GM12878 (cell line): Measurements from ENCODE around the gene MYCBPAP. TPM values are rescaled to one million over a fixed set of nuclear protein-coding genes. Genes with fewer than 3 reads are reported as not detected.

ENCODE experiments used
- ATAC-seq: fragments of 200-7000 bp; cut with Tn5 transposase; 3 replicates; pipeline ENCODE4 v1.9.1; 2020; ENCODE audit warnings: mild to moderate bottlenecking, moderate library complexity
- BruUV-seq: library from RNA; stranded (reverse); fragments of 400-500 nt; replicated peaks from 2 replicates; lab custom pipeline; 2021; lab: Mats Ljungman, UMichigan
- CTCF ChIA-PET: fragments of 300-600 bp; sonication (Branson Sonifier 250); formaldehyde crosslinking; extraction: SDS; loops from one replicate; lab custom pipeline; 2021; ENCODE audit warnings: inconsistent platforms; lab: Yijun Ruan, JAX
- POLR2A ChIA-PET: fragments of 350-600 bp; formaldehyde crosslinking; extraction: SDS; loops from one replicate; lab custom pipeline; 2021; ENCODE audit warnings: inconsistent platforms; lab: Charles Lee
- RAD21 ChIA-PET: fragments of 300-600 bp; sonication (Branson Sonifier 250); formaldehyde crosslinking; loops from one replicate; lab custom pipeline; 2023; ENCODE audit warnings: antibody characterized with exemption; ENCODE audit not compliant: unreplicated experiment; lab: Charles Lee
- SMC1A ChIA-PET: fragments of 300-600 bp; sonication (Branson Sonifier 250); formaldehyde crosslinking; loops from one replicate; lab custom pipeline; 2023; ENCODE audit not compliant: unreplicated experiment, uncharacterized antibody; lab: Charles Lee
- DNase-seq: peaks from one replicate; pipeline ENCODE4 v3.0.0-alpha.2; 2011; ENCODE audit warnings: low read depth, low spot score
- FAIRE-seq: peaks from 3 replicates; lab custom pipeline; 2011; peaks lifted over from hg19 to GRCh38; lab: Jason Lieb, UNC
- H2AFZ ChIP-seq: 2 replicates; pipeline ENCODE4 v1.6.0; 2011; ENCODE audit warnings: low read depth, low read length, control low read depth; ENCODE audit not compliant: control insufficient read depth
- H3K27ac ChIP-seq: 2 replicates; pipeline ENCODE4 v1.5.1; 2011; ENCODE audit warnings: control low read depth; ENCODE audit not compliant: control insufficient read depth, insufficient read depth
- H3K27me3 ChIP-seq, 2 experiments: replicated peaks in 1 of 2; 2 replicates each; pipeline versions ENCODE4 v1.6.0 to v1.6.1; 2011; ENCODE audit warnings: low read length in 1 of 2; ENCODE audit not compliant: control insufficient read depth in 2 of 2, insufficient read depth in 2 of 2
- H3K36me3 ChIP-seq, 2 experiments: 2 replicates each; pipeline ENCODE4 v1.5.1; 2011; ENCODE audit warnings: low read length in 1 of 2; ENCODE audit not compliant: control insufficient read depth in 2 of 2, insufficient read depth in 2 of 2
- H3K4me1 ChIP-seq: 2 replicates; pipeline ENCODE4 v1.6.1; 2011; ENCODE audit warnings: mild to moderate bottlenecking, low read length, moderate library complexity, mixed read lengths; ENCODE audit not compliant: control insufficient read depth, insufficient read depth
- H3K4me2 ChIP-seq: 2 replicates; pipeline ENCODE4 v1.6.0; 2011; ENCODE audit warnings: control low read depth; ENCODE audit not compliant: control insufficient read depth, insufficient read depth
- H3K4me3 ChIP-seq: fragments of 200-600 bp; sonication (generic); 2 replicates; pipeline ENCODE4 v1.5.1; 2016
- H3K79me2 ChIP-seq: 2 replicates; pipeline ENCODE4 v1.6.0; 2011; ENCODE audit warnings: low read length; ENCODE audit not compliant: control insufficient read depth, insufficient read depth
- H3K9ac ChIP-seq: 2 replicates; pipeline ENCODE4 v1.8.0; 2011; ENCODE audit warnings: low read length, control low read depth, mixed read lengths; ENCODE audit not compliant: control insufficient read depth, insufficient read depth
- H3K9me3 ChIP-seq: replicated peaks from 3 replicates; pipeline ENCODE4 v1.5.1; 2011; ENCODE audit warnings: mild to moderate bottlenecking, low read length; ENCODE audit not compliant: control insufficient read depth, insufficient read depth
- H4K20me1 ChIP-seq: 2 replicates; pipeline ENCODE4 v1.6.0; 2011; ENCODE audit not compliant: control insufficient read depth, insufficient read depth
- ATF3 ChIP-seq: IDR thresholded peaks from 2 replicates; pipeline ENCODE4 v1.6.1; 2011; ENCODE audit warnings: low read depth, mild to moderate bottlenecking, low read length, moderate library complexity, borderline replicate concordance; ENCODE audit errors: extremely low read depth
- CHD4 ChIP-seq: fragments of 200-600 bp; sonication (generic); IDR thresholded peaks from 2 replicates; pipeline ENCODE4 v1.6.1; 2016; ENCODE audit warnings: mild to moderate bottlenecking
- DPF2 ChIP-seq: fragments of 450-650 bp; IDR thresholded peaks from 2 replicates; pipeline ENCODE4 v1.6.1; 2017; ENCODE audit warnings: mild to moderate bottlenecking
- EED ChIP-seq: sonication (generic); IDR thresholded peaks from 2 replicates; pipeline ENCODE4 v1.6.1; 2016; ENCODE audit warnings: antibody characterized with exemption, low read depth
- EP300 ChIP-seq, 2 experiments: fragments of 150-350 bp in 1 of 2; IDR thresholded peaks; 2 replicates each; pipeline ENCODE4 v1.6.1; 2011 to 2012; ENCODE audit warnings: low read depth in 2 of 2, low read length in 2 of 2, borderline replicate concordance in 1 of 2, improper control_type of control experiment in 1 of 2, inconsistent platforms in 1 of 2; ENCODE audit not compliant: control insufficient read depth in 1 of 2
- FOXK2 ChIP-seq: fragments of 450-650 bp; IDR thresholded peaks from 2 replicates; pipeline ENCODE4 v1.6.1; 2017; ENCODE audit warnings: mild to moderate bottlenecking, moderate library complexity
- KAT2A ChIP-seq: conservative IDR thresholded peaks from 2 replicates; pipeline ENCODE4 v1.6.1; 2011; ENCODE audit warnings: low read depth, low read length; ENCODE audit not compliant: control insufficient read depth
- NFXL1 ChIP-seq: fragments of 450-650 bp; IDR thresholded peaks from 2 replicates; pipeline ENCODE4 v1.6.1; 2017; ENCODE audit warnings: antibody characterized with exemption, mild to moderate bottlenecking, borderline replicate concordance
- SMC3 ChIP-seq: IDR thresholded peaks from 2 replicates; pipeline ENCODE4 v1.6.1; 2011; ENCODE audit warnings: low read length, improper control_type of control experiment, borderline replicate concordance
- SREBF1 ChIP-seq: IDR thresholded peaks from 2 replicates; pipeline ENCODE4 v1.6.1; 2012; ENCODE audit warnings: mild to moderate bottlenecking, low read length
- SREBF2 ChIP-seq: IDR thresholded peaks from 2 replicates; pipeline ENCODE4 v1.6.1; 2012; ENCODE audit warnings: mild to moderate bottlenecking, low read length
- STAT1 ChIP-seq: fragments of 450-650 bp; conservative IDR thresholded peaks from 2 replicates; pipeline ENCODE4 v1.6.1; 2014; ENCODE audit warnings: antibody characterized with exemption, mild to moderate bottlenecking
- STAT3 ChIP-seq: IDR thresholded peaks from 2 replicates; pipeline ENCODE4 v1.6.1; 2011; ENCODE audit warnings: low read depth, low read length, improper control_type of control experiment
- ZNF207 ChIP-seq: fragments of 450-650 bp; IDR thresholded peaks from 2 replicates; pipeline ENCODE4 v1.6.1; 2014; ENCODE audit warnings: antibody characterized with exemption, mild to moderate bottlenecking, borderline replicate concordance
- WGBS: methylation state at CpG from one replicate; pipeline ENCODE4 v1.1.6; 2016; ENCODE audit warnings: low lambda C conversion rate; ENCODE audit not compliant: insufficient replicate concordance, insufficient coverage; ENCODE audit errors: missing lambda C conversion rate; 5-methylcytosine and 5-hydroxymethylcytosine counted together
- in situ Hi-C: fragments of 300-500 bp; cut with MboI; formaldehyde crosslinking; loops from 9 replicates; pipeline ENCODE4 v1.14.3; 2018; ENCODE audit warnings: mixed read lengths
- intact Hi-C: fragments of 100-400 bp; cut with micrococcal nuclease; formaldehyde crosslinking; loops from one replicate; pipeline ENCODE4 v1.14.2; 2022; ENCODE audit not compliant: unreplicated experiment
- polyA plus RNA-seq, 11 experiments: library from polyadenylated mRNA; depleted of rRNA in 4 of 11; unstranded in 6 of 11; stranded (reverse) in 5 of 11; fragments of >200 nt; fragmentation: Nextera tagmentation in 4 of 11; fragmentation: Illumina TruSeq in 1 of 11; extraction: Ambion mirVana in 4 of 11; extraction: Trizol in 1 of 11; gene quantifications; 1 replicate in 1 of 11; 2 replicates in 10 of 11; pipeline versions ENCODE4 v1.2.1 to v1.2.3, GENCODE V29; 2011 to 2016; ENCODE audit warnings: inconsistent platforms in 2 of 11, missing spikeins in 2 of 11, low read depth in 1 of 11
- total RNA-seq, 4 experiments: library from RNA; depleted of rRNA in 3 of 4; stranded (reverse); fragments of >200 nt in 3 of 4; fragmentation: Illumina TruSeq in 1 of 4; extraction: Trizol in 1 of 4; gene quantifications; 2 replicates each; pipeline versions ENCODE4 v1.2.1 to v1.2.3, GENCODE V29; 2013 to 2021
- TF ChIP-seq, protein P1 (sequence below): fragments of 150-350 bp; IDR thresholded peaks from 2 replicates; pipeline ENCODE4 v1.6.1; 2016; ENCODE audit warnings: low read depth, low read length

MYCBPAP gene
- total and polyA plus RNA-seq, 10 of the 15 experiments (the other 5 are each of a cell fraction or from before 2014, with no cell fraction given): 0.23 to 2.7 (median 1.5) TPM

- ATAC-seq: no peak
- Histone ChIP-seq H4K20me1 (no peaks in the 10 kb centered on the region), H3K36me3 (no peaks in the 10 kb centered on the region), H3K9me3 (no peaks in the 10 kb centered on the region), H3K27ac (no peak overlapping the region), H2AFZ (no peak overlapping the region), H3K4me2 (no peak overlapping the region), H3K27me3 (no peaks in the 10 kb centered on the region; a peak in 4 of 4 replicates), H3K79me2 (no peaks in the 10 kb centered on the region), H3K4me1 (no peaks in the 10 kb centered on the region), H3K4me3 (no peak overlapping the region), H3K9ac (no peak overlapping the region)
- CTCF ChIA-PET: no interaction called here
- no peak for FAIRE-seq
- DNase-seq: no peak
- POLR2A ChIA-PET: no interaction called here
- RAD21 ChIA-PET: no interaction called here
- in situ Hi-C loops (no loop called here), intact Hi-C loops (no loop called here)
- no peak for TF ChIP-seq SREBF2
- TF ChIP-seq ATF3: no peak
- no peak for TF ChIP-seq KAT2A
- TF ChIP-seq STAT1: no peak
- no peak for TF ChIP-seq EP300 (IDR thresholded peaks at IDR 0.05; ENCODE audit: borderline replicate concordance in 1 of 2, control insufficient read depth in 1 of 2, low read depth in 2 of 2, low read length in 2 of 2)
- no peak for TF ChIP-seq FOXK2
- no peak for TF ChIP-seq NFXL1
- TF ChIP-seq DPF2: no peak
- SMC1A ChIA-PET: no interaction called here
- BruUV-seq: no TSS peak
- WGBS: 69% methylated on average over 7 of the region's 7 CpGs
These were observed 61.4 kb downstream of the MYCBPAP start for GRCh38 chr17:50569592-50569991.

DNA sequence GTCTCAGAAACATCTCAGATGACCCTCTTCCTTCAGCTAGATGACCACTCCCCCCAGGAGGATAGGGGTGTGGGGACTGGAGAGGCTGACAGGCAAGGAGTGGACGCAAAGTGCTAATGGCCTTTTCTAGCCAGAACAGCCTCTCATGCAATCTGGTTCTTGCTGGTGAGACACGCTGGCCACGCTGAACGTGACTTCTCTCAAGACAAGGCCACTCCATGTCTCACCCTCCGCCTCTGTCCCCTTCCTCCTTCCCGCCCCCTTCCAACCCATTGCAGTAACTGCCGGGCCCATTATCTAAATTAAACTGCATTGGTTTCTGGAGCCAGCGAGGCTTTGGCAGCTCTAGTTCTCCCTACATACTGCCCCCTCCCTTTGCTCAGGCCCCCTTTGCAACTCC lies 61.8 kb downstream of the MYCBPAP start:
- H3K4me3 ChIP-seq: no peak overlapping the region
- no peak overlapping the region for H3K27ac ChIP-seq
- SMC1A ChIA-PET: no interaction called here
- WGBS: 34% methylated on average over 7 of the region's 8 CpGs
- intact Hi-C loops: no loop called here
- H3K27me3 ChIP-seq: no peaks in the 10 kb centered on the region; a peak in 4 of 4 replicates
- POLR2A ChIA-PET: interaction anchor here (0.6 kb wide), 1 partner anchor 1008 kb away, joined by 3 read pairs; no protein-coding TSS in a partner anchor
- H4K20me1 ChIP-seq: no peaks in the 10 kb centered on the region
- H3K79me2 ChIP-seq: no peaks in the 10 kb centered on the region
- ATAC-seq: no peak
- H3K9me3 ChIP-seq: no peaks in the 10 kb centered on the region
- no peak overlapping the region for H2AFZ ChIP-seq
- TF ChIP-seq STAT3 (no peak), SMC3 (no peak), ZNF207 (no peak), SREBF1 (no peak), EED (no peak), CHD4 (no peak)
- TF ChIP-seq, protein P1, sequence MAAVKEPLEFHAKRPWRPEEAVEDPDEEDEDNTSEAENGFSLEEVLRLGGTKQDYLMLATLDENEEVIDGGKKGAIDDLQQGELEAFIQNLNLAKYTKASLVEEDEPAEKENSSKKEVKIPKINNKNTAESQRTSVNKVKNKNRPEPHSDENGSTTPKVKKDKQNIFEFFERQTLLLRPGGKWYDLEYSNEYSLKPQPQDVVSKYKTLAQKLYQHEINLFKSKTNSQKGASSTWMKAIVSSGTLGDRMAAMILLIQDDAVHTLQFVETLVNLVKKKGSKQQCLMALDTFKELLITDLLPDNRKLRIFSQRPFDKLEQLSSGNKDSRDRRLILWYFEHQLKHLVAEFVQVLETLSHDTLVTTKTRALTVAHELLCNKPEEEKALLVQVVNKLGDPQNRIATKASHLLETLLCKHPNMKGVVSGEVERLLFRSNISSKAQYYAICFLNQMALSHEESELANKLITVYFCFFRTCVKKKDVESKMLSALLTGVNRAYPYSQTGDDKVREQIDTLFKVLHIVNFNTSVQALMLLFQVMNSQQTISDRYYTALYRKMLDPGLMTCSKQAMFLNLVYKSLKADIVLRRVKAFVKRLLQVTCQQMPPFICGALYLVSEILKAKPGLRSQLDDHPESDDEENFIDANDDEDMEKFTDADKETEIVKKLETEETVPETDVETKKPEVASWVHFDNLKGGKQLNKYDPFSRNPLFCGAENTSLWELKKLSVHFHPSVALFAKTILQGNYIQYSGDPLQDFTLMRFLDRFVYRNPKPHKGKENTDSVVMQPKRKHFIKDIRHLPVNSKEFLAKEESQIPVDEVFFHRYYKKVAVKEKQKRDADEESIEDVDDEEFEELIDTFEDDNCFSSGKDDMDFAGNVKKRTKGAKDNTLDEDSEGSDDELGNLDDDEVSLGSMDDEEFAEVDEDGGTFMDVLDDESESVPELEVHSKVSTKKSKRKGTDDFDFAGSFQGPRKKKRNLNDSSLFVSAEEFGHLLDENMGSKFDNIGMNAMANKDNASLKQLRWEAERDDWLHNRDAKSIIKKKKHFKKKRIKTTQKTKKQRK: no peak
- no peak for DNase-seq
- FAIRE-seq: no peak
- RAD21 ChIA-PET: no interaction called here
- in situ Hi-C loops: no loop called here
- no peaks in the 10 kb centered on the region for H3K4me1 ChIP-seq
- H3K9ac ChIP-seq: no peak overlapping the region
- CTCF ChIA-PET: no interaction called here
- no peaks in the 10 kb centered on the region for H3K36me3 ChIP-seq
- H3K4me2 ChIP-seq: no peak overlapping the region
- no TSS peak for BruUV-seq
